HG03135 (cell line): ENCODE measurements around the gene RRAD.
A peak's percentile ranks its signal among the peaks of the same experiment; 100 is the strongest.

ENCODE experiments used
- ATAC-seq: cut with Tn5 transposase; IDR thresholded peaks from one replicate; pipeline ENCODE4 v1.9.1; 2021; ENCODE audit warnings: mild to moderate bottlenecking, moderate library complexity; ENCODE audit not compliant: unreplicated experiment

The RRAD gene

GRCh38 chr16:66934138-66934838, 9.0 kb upstream of the RRAD start, which contains the start of gene CIAO2B:
TSS of gene CIAO2B (minus strand) at chr16:66934402. CDS start at chr16:66934364, 38 bp downstream.
- ATAC-seq = peak; percentile 66

- ATAC-seq = peak; percentile 14
Observed at GRCh38 chr16:66933776-66934137, 8.4 kb upstream of the RRAD start.

GRCh38 chr16:66932076-66932475, 6.7 kb upstream of the RRAD start:
- no peak for ATAC-seq

- ATAC-seq = no peak
Observed at GRCh38 chr16:66931665-66932064, 6.3 kb upstream of the RRAD start.

GRCh38 chr16:66930189-66930588, 4.9 kb upstream of the RRAD start:
- ATAC-seq = no peak

GRCh38 chr16:66928702-66929388, 3.5 kb upstream of the RRAD start:
- ATAC-seq = no peak

- ATAC-seq = no peak
Observed at GRCh38 chr16:66927918-66928649, 2.7 kb upstream of the RRAD start.

- no peak for ATAC-seq
Observed at GRCh38 chr16:66926961-66927436, 1.7 kb upstream of the RRAD start.

- no peak for ATAC-seq
Observed at GRCh38 chr16:66926171-66926947, 1.0 kb upstream of the RRAD start.

- no peak for ATAC-seq
Observed at GRCh38 chr16:66924527-66925321, 611 bp downstream of the RRAD start.

GRCh38 chr16:66923866-66924265, 1.5 kb downstream of the RRAD start:
- ATAC-seq = no peak

- ATAC-seq = no peak
Observed at GRCh38 chr16:66923247-66923731, 2.0 kb downstream of the RRAD start.

GRCh38 chr16:66921729-66922450, 3.4 kb downstream of the RRAD start:
- ATAC-seq = no peak

- ATAC-seq = no peak
Observed at GRCh38 chr16:66920924-66921680, 4.2 kb downstream of the RRAD start.

GRCh38 chr16:66920299-66920590, 5.1 kb downstream of the RRAD start:
- ATAC-seq = no peak

- no peak for ATAC-seq
Observed at GRCh38 chr16:66919569-66920298, 5.6 kb downstream of the RRAD start.

- ATAC-seq = no peak
Observed at GRCh38 chr16:66918803-66919568, 6.3 kb downstream of the RRAD start, which contains the start of gene CDH16. TSS of gene CDH16 (minus strand) at chr16:66918885. CDS start at chr16:66918065, 820 bp downstream.
